IMR-90 (cell line): ENCODE measurements around the gene AGPS. TPM values are rescaled to one million over a fixed set of nuclear protein-coding genes. Genes with fewer than 3 reads are reported as not detected.

Source experiments
- ATAC-seq: fragments of 200-7000 bp; cut with Tn5 transposase; 2 replicates; pipeline ENCODE4 v1.9.1; 2020; ENCODE audit warnings: low read depth, mild to moderate bottlenecking, moderate library complexity
- BruUV-seq: library from RNA; stranded (reverse); fragments of 400-500 nt; replicated peaks from 2 replicates; lab custom pipeline; 2021; lab: Mats Ljungman, UMichigan
- CTCF ChIA-PET: fragments of 300-600 bp; formaldehyde crosslinking; extraction: SDS; loops from one replicate; lab custom pipeline; 2021; ENCODE audit warnings: antibody characterized with exemption; lab: Yijun Ruan, JAX
- POLR2A ChIA-PET: fragments of 300-600 bp; sonication (Branson Sonifier 250); formaldehyde crosslinking; loops from one replicate; lab custom pipeline; 2022; ENCODE audit warnings: antibody characterized with exemption; ENCODE audit not compliant: unreplicated experiment; lab: Charles Lee
- DNase-seq: peaks from one replicate; pipeline ENCODE4 v3.0.0; 2013
- H2AFZ ChIP-seq: replicated peaks from 2 replicates; pipeline ENCODE3; 2013; ENCODE audit warnings: low read length, mild to moderate bottlenecking; ENCODE audit not compliant: poor library complexity
- H2AK5ac ChIP-seq: 2 replicates; pipeline ENCODE4 v1.6.1; 2013; ENCODE audit warnings: low read depth, low read length, inconsistent platforms
- H2AK9ac ChIP-seq: replicated peaks from 2 replicates; pipeline ENCODE3; 2013; ENCODE audit warnings: mild to moderate bottlenecking, low read depth, low read length, moderate library complexity; ENCODE audit not compliant: poor library complexity
- H2BK120ac ChIP-seq: 2 replicates; pipeline ENCODE4 v1.6.1; 2013; ENCODE audit warnings: low read depth, low read length, inconsistent platforms
- H2BK15ac ChIP-seq: 3 replicates; pipeline ENCODE4 v1.6.1; 2013; ENCODE audit warnings: low read depth, low read length, inconsistent platforms
- H2BK20ac ChIP-seq: 2 replicates; pipeline ENCODE4 v1.6.1; 2013; ENCODE audit warnings: low read depth, mild to moderate bottlenecking, inconsistent platforms, low read length, moderate library complexity
- H2BK5ac ChIP-seq: 2 replicates; pipeline ENCODE4 v1.6.1; 2013; ENCODE audit warnings: mild to moderate bottlenecking, low read depth, low read length, inconsistent platforms; ENCODE audit not compliant: poor library complexity, severe bottlenecking
- H3K14ac ChIP-seq: replicated peaks from 2 replicates; pipeline ENCODE4 v1.6.1; 2013; ENCODE audit warnings: low read depth, low read length, inconsistent platforms
- H3K18ac ChIP-seq: 2 replicates; pipeline ENCODE4 v1.6.1; 2013; ENCODE audit warnings: low read depth, low read length, control low read depth
- H3K23ac ChIP-seq: 2 replicates; pipeline ENCODE4 v1.6.1; 2013; ENCODE audit warnings: low read depth, low read length, inconsistent platforms
- H3K27ac ChIP-seq: 2 replicates; pipeline ENCODE4 v1.5.1; 2013; ENCODE audit warnings: mild to moderate bottlenecking, control low read depth, low read length; ENCODE audit not compliant: insufficient read depth
- H3K27me3 ChIP-seq: 2 replicates; pipeline ENCODE4 v1.6.1; 2013; ENCODE audit warnings: low read length; ENCODE audit not compliant: control insufficient read depth, insufficient read depth
- H3K36me3 ChIP-seq: 2 replicates; pipeline ENCODE4 v1.6.1; 2013; ENCODE audit warnings: low read length, mixed read lengths; ENCODE audit not compliant: control insufficient read depth, insufficient read depth
- H3K4ac ChIP-seq: 2 replicates; pipeline ENCODE4 v1.6.1; 2013; ENCODE audit warnings: low read depth, low read length, inconsistent platforms
- H3K4me1 ChIP-seq: 2 replicates; pipeline ENCODE4 v1.6.1; 2013; ENCODE audit warnings: low read length, mixed read lengths; ENCODE audit not compliant: control insufficient read depth, insufficient read depth
- H3K4me2 ChIP-seq: 2 replicates; pipeline ENCODE4 v1.6.1; 2013; ENCODE audit warnings: low read depth, mild to moderate bottlenecking, control low read depth, low read length, moderate library complexity
- H3K4me3 ChIP-seq: 2 replicates; pipeline ENCODE4 v1.5.1; 2013; ENCODE audit warnings: low read depth, mild to moderate bottlenecking, control low read depth, low read length, moderate library complexity; ENCODE audit not compliant: insufficient read depth
- H3K56ac ChIP-seq: 2 replicates; pipeline ENCODE4 v1.6.1; 2013; ENCODE audit warnings: low read length, inconsistent platforms; ENCODE audit not compliant: insufficient read depth; ENCODE audit errors: extremely low read depth
- H3K79me1 ChIP-seq, 2 experiments: 2 replicates each; pipeline ENCODE4 v1.6.1; 2013; ENCODE audit warnings: low read length in 2 of 2, inconsistent platforms in 1 of 2, low read depth in 1 of 2
- H3K9ac ChIP-seq: 2 replicates; pipeline ENCODE4 v1.6.1; 2013; ENCODE audit warnings: low read depth, low read length, control low read depth
- H3K9me1 ChIP-seq: 2 replicates; pipeline ENCODE4 v1.6.1; 2013; ENCODE audit warnings: low read length, inconsistent platforms; ENCODE audit not compliant: insufficient read depth
- H3K9me3 ChIP-seq: 2 replicates; pipeline ENCODE4 v1.6.1; 2013; ENCODE audit warnings: low read length; ENCODE audit not compliant: control insufficient read depth, insufficient read depth
- H4K20me1 ChIP-seq: 2 replicates; pipeline ENCODE4 v1.6.1; 2013; ENCODE audit warnings: low read length, inconsistent platforms; ENCODE audit not compliant: insufficient read depth
- H4K5ac ChIP-seq: 2 replicates; pipeline ENCODE4 v1.6.1; 2013; ENCODE audit warnings: mild to moderate bottlenecking, low read depth, low read length, control low read depth
- H4K8ac ChIP-seq, 2 experiments: 2 replicates each; pipeline ENCODE4 v1.6.1; 2013; ENCODE audit warnings: low read depth in 2 of 2, low read length in 2 of 2, control low read depth in 1 of 2, inconsistent platforms in 1 of 2
- H4K91ac ChIP-seq: 2 replicates; pipeline ENCODE4 v1.6.1; 2013; ENCODE audit warnings: low read depth, low read length, inconsistent platforms; ENCODE audit not compliant: insufficient read depth
- CTCF ChIP-seq: conservative IDR thresholded peaks from 2 replicates; pipeline ENCODE4 v1.5.1; 2012; ENCODE audit warnings: mild to moderate bottlenecking, low read depth, low read length, improper control_type of control experiment
- FOS ChIP-seq: fragments of 150-350 bp; IDR thresholded peaks from 2 replicates; pipeline ENCODE4 v1.6.1; 2016; ENCODE audit warnings: low read depth, low read length
- MAZ ChIP-seq: IDR thresholded peaks from 2 replicates; pipeline ENCODE4 v1.6.1; 2012; ENCODE audit warnings: low read depth, mild to moderate bottlenecking, low read length, improper control_type of control experiment, moderate library complexity, borderline replicate concordance
- SMC3 ChIP-seq: fragments of 150-350 bp; IDR thresholded peaks from 2 replicates; pipeline ENCODE4 v1.6.1; 2016; ENCODE audit warnings: low read depth, mild to moderate bottlenecking, antibody characterized with exemption, low read length, moderate library complexity
- WGBS, 2 experiments: methylation state at CpG; one replicate each; pipeline versions ENCODE4 v1.1.5 to v1.1.7; 2013; ENCODE audit warnings: missing lambda C conversion rate in 2 of 2; ENCODE audit not compliant: insufficient read length in 1 of 2; ENCODE audit errors: extremely low coverage in 2 of 2; 5-methylcytosine and 5-hydroxymethylcytosine counted together
- dilution Hi-C: fragments of 300-500 bp; cut with HindIII; formaldehyde crosslinking; loops from one replicate; pipeline ENCODE4 v1.14.3; 2018; ENCODE audit warnings: low sequenced_read_pairs; ENCODE audit not compliant: unreplicated experiment
- in situ Hi-C: fragments of 300-500 bp; cut with MboI; formaldehyde crosslinking; loops from 3 replicates; pipeline ENCODE4 v1.14.3; 2019; ENCODE audit warnings: low sequenced_read_pairs, inconsistent platforms, mixed read lengths
- intact Hi-C: fragments of 100-400 bp; cut with micrococcal nuclease; formaldehyde crosslinking; loops from 2 replicates; pipeline ENCODE4 v1.10.0; 2022
- polyA plus RNA-seq, 3 experiments: library from polyadenylated mRNA; depleted of rRNA; stranded (reverse); fragments of >200 nt; gene quantifications; 2 replicates each; pipeline ENCODE4 v1.2.3, GENCODE V29; 2012; ENCODE audit warnings: low replicate concordance in 1 of 3
- total RNA-seq: library from RNA; depleted of rRNA; stranded (reverse); fragments of >200 nt; gene quantifications from 2 replicates; pipeline ENCODE4 v1.2.3, GENCODE V29; 2012

The AGPS gene
- total and polyA plus RNA-seq, 2 of the 4 experiments (the other 2 are of a cell fraction): 6.6 to 18.6 TPM

- in situ Hi-C loops: no loop called here
- dilution Hi-C loops: no loop called here
- Histone ChIP-seq H3K9me1 (no peaks in the 10 kb centered on the region), H3K18ac (no peak overlapping the region), H2AK5ac (no peak overlapping the region), H2BK20ac (no peak overlapping the region), H2AK9ac (no peak overlapping the region), H3K27ac (no peak overlapping the region), H3K4ac (no peak overlapping the region), H2BK15ac (no peak overlapping the region), H3K27me3 (no peaks in the 10 kb centered on the region), H3K14ac (no peak overlapping the region), H3K23ac (no peak overlapping the region), H3K4me1 (no peaks in the 10 kb centered on the region), H3K9me3 (no peaks in the 10 kb centered on the region), H4K5ac (no peak overlapping the region), H3K36me3 (peaks cover 3% of the 10 kb centered on the region; the same call in 1 of the 2 replicates), H3K9ac (no peak overlapping the region), H3K56ac (no peak overlapping the region), H4K20me1 (no peaks in the 10 kb centered on the region), H2AFZ (no peak overlapping the region), H3K4me2 (no peak overlapping the region), H3K79me1 (no peaks in the 10 kb centered on the region; a peak in 1 of 4 replicates), H4K8ac (no peak overlapping the region), H2BK120ac (no peak overlapping the region), H4K91ac (no peak overlapping the region), H2BK5ac (no peak overlapping the region), H3K4me3 (no peak overlapping the region)
- BruUV-seq: no TSS peak
- intact Hi-C loops: no loop called here
- no CpG with 5 or more reads among the region's 1 CpG for WGBS, 2 experiments
- ChIA-PET POLR2A (interaction anchor here (0.5 to 0.6 kb wide), 2 partner anchors 10 to 21 kb away, joined by 3 read pairs; no protein-coding TSS in a partner anchor), CTCF (no interaction called here)
- DNase-seq (no peak), ATAC-seq (no peak)
- TF ChIP-seq SMC3 (no peak), CTCF (no peak), MAZ (no peak), FOS (no peak)
Observed at GRCh38 chr2:177445200-177445599, 52.6 kb downstream of the AGPS start.
